ELF-1 (cell line): ENCODE data around the gene PARP16.
A peak's percentile ranks its signal among the peaks of the same experiment; 100 is the strongest.

ENCODE experiments used
- DNase-seq: peaks from one replicate; pipeline ENCODE4 v3.0.0-alpha.2; 2016; ENCODE audit warnings: low read depth, low spot score

PARP16 gene

GRCh38 chr15:65311760-65312159 is 25.1 kb upstream of the PARP16 start:
- DNase-seq: no peak

GRCh38 chr15:65310431-65311137 is 23.9 kb upstream of the PARP16 start:
- no peak for DNase-seq

GRCh38 chr15:65309882-65310418 is 23.3 kb upstream of the PARP16 start:
- no peak for DNase-seq

GRCh38 chr15:65307978-65308377 is 21.3 kb upstream of the PARP16 start:
- DNase-seq: no peak

- no peak for DNase-seq
Observed at GRCh38 chr15:65306551-65306950, 19.9 kb upstream of the PARP16 start.

- no peak for DNase-seq
Observed at GRCh38 chr15:65305776-65306175, 19.1 kb upstream of the PARP16 start.

- no peak for DNase-seq
Observed at GRCh38 chr15:65305150-65305758, 18.6 kb upstream of the PARP16 start.

GRCh38 chr15:65304381-65305149 is 17.9 kb upstream of the PARP16 start, which contains the start of gene RNU5B-1:
Gene RNU5B-1, plus strand, starts transcription at chr15:65304677.
- peak; percentile 95 for DNase-seq

- peak; percentile 90 for DNase-seq
Observed at GRCh38 chr15:65303687-65304380, 17.2 kb upstream of the PARP16 start.

GRCh38 chr15:65302061-65302460 is 15.4 kb upstream of the PARP16 start:
- no peak for DNase-seq

- peak; percentile 83 for DNase-seq
Observed at GRCh38 chr15:65300924-65301441, 14.3 kb upstream of the PARP16 start.

GRCh38 chr15:65298731-65299130 is 12.0 kb upstream of the PARP16 start:
- no peak for DNase-seq

- DNase-seq: no peak
Observed at GRCh38 chr15:65292938-65293518, 6.3 kb upstream of the PARP16 start.

- DNase-seq: no peak
Observed at GRCh38 chr15:65290228-65290627, 3.5 kb upstream of the PARP16 start.

GRCh38 chr15:65289261-65289854 is 2.7 kb upstream of the PARP16 start:
- no peak for DNase-seq

GRCh38 chr15:65287520-65287855 is 805 bp upstream of the PARP16 start:
- DNase-seq: no peak

GRCh38 chr15:65286069-65286703 is 497 bp downstream of the PARP16 start:
- peak; percentile 85 for DNase-seq

GRCh38 chr15:65285291-65286068 is 1.2 kb downstream of the PARP16 start:
- DNase-seq: no peak

- no peak for DNase-seq
Observed at GRCh38 chr15:65278480-65278879, 8.2 kb downstream of the PARP16 start.

GRCh38 chr15:65277015-65277414 is 9.7 kb downstream of the PARP16 start:
- DNase-seq: no peak
